Amygdala (tissue), 56 donors: ENCODE data around the gene NOL4L.
"Not testable (repeated sequence)": the region's sequence is repeated elsewhere in the genome, so short reads cannot be mapped to it uniquely, and the experiment has no call there.

Source experiments
- DNase-seq, 56 donors: peaks; one replicate each; lab custom pipeline; 2025; lab: John Stamatoyannopoulos, UW

Gene NOL4L

GRCh38 chr20:32513031-32513866 lies 71.9 kb downstream of the NOL4L start:
- DNase-seq, result no peak

GRCh38 chr20:32512047-32512385 lies 73.1 kb downstream of the NOL4L start:
- DNase-seq, result no peak

DNA sequence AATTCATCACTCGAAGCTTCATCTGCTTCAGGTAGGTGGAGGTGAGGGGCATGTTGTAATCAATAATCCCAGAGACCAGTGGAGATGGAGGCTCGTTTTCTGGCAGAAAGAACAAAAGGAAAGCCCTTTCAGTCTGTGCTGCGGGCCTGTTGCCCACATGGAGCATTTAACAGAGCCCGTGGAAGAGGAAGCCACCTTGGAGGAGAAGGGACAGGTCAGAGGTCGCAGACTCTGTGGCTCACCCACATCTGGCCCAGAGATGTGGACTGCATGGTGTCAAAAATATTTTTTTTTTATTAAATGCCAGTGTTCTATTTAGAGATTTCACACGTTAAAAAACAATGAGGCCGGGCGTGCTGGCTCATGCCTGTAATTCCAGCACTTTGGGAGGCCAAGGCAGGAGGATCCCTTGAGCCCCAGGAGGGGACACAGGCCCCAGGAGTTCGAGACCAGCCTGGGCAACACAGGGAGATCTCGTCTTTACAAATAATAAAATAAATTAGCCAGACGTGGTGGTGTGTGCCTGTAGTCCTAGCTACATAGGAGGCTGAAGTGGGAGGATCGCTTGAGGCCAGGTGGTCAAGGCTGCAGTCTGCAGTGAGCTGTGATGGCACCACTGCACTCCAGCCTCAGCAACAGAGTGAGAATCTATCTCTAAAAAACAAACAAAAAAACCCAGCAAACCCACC lies 73.6 kb downstream of the NOL4L start:
- no peak for DNase-seq

- no peak for DNase-seq
These were observed 74.4 kb downstream of the NOL4L start for GRCh38 chr20:32510601-32511357.

- peak in 1 of 56 donors; percentile 10 for DNase-seq
These were observed 75.0 kb downstream of the NOL4L start for GRCh38 chr20:32510120-32510600.

GRCh38 chr20:32509639-32510066 lies 75.5 kb downstream of the NOL4L start:
- no peak for DNase-seq

DNA sequence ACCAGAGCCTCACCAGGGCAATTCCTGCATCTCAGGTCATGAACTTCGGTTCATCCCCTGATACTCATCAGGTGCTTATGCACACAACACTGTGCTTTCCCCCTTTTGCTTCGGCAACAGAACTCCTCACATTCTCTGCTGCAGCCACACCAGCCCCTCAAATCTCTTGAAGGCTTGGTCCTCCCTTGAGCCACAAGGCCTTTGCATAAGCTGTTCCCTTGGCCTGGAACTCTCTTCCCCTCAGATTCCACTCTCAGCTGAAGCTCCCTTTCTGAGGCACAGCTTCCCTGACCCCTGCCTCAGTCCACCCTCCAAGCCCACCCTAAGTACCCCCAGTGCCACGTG lies 76.4 kb downstream of the NOL4L start:
- DNase-seq, result no peak

DNA sequence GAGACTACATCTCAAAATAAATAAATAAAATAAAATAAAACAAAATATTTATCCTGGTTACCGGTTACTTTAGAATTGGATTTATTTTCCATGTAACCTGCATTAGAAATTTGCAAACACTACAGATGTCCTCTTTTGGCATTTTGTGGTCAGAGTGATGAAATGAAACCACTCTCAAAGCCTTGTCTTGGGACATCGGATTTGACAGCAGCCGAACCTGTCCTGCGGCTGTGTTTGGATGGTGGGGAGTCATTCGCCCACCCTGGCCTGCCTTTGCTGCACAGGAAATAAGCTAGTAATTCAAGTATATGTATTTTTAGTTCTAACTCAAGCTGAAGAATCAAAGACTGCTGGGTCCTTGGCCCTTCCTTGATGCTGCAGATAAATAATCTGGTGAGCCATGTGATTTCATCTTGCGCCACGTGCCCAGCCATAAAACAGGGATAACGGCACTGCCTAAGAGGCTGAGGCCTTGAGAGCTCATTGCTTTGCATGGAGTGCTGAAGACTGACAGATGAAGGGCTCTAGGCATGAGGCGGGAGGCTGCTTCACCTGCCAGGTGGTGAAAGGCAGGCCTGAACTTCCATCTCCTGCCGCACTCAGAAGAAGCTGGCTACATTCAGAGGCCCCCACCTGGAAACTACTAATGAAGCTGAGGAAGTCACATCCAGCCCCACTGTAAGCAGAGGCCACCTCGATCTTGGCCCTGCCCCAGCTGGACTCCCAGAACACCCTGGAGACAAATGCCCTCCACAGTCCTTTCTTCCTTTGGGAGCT lies 76.9 kb downstream of the NOL4L start:
- DNase-seq, result no peak

GRCh38 chr20:32506721-32507120 lies 78.4 kb downstream of the NOL4L start:
- no peak for DNase-seq

GRCh38 chr20:32505723-32506473 lies 79.2 kb downstream of the NOL4L start:
- no peak for DNase-seq

- no peak for DNase-seq
These were observed 83.4 kb downstream of the NOL4L start for GRCh38 chr20:32501709-32502108.

DNA sequence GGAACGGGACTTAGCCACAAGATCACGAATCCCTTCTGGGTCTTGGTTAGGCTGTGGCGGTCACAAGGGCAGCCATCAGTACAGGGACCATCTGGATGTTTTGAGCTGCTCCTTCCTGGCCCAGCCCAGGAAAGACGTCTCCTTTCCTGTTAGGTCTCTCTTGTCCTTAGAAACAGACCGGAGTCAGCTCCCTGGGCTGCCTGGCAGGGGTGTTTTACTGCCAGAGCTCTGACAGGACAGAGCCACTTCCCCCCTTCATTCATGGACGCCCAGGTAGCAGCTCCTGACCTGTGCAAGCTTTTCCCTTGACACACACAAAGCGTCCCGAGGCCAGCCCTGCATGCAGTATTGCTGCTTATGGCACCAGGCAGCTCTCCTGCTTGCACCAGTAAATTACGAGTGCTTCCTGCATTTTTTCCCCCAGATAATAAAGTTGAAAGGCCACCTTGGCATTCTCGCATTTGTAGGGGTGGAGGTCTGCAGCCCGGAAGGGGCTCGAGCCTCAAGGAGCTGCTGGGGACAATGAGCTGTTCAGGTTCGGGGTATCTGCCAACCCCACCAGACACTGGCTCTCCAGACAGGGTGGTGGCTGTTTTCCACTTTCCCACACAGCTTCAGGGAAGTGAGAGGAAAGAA lies 87.4 kb downstream of the NOL4L start:
- DNase-seq, result no peak

GRCh38 chr20:32496811-32497533 lies 88.2 kb downstream of the NOL4L start:
- no peak for DNase-seq

GRCh38 chr20:32495949-32496348 lies 89.2 kb downstream of the NOL4L start:
- DNase-seq, result no peak

DNA sequence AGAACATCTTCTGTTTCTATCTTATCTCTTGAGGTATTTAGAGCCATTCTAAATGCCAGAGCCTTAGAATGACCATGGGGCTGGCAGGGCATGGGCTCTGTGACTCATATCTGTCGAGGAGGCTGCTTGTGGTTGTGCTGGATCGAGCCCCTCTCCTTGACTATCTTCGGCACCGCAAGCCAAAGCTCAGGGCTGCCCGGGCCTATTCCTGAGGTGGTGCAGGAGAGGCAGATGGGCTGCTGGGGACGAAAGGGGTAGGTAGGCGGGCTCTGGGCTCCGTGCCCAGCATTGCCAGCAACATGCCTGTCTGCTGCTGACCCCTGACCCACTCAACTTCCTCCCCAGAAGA lies 89.9 kb downstream of the NOL4L start:
- no peak for DNase-seq

DNA sequence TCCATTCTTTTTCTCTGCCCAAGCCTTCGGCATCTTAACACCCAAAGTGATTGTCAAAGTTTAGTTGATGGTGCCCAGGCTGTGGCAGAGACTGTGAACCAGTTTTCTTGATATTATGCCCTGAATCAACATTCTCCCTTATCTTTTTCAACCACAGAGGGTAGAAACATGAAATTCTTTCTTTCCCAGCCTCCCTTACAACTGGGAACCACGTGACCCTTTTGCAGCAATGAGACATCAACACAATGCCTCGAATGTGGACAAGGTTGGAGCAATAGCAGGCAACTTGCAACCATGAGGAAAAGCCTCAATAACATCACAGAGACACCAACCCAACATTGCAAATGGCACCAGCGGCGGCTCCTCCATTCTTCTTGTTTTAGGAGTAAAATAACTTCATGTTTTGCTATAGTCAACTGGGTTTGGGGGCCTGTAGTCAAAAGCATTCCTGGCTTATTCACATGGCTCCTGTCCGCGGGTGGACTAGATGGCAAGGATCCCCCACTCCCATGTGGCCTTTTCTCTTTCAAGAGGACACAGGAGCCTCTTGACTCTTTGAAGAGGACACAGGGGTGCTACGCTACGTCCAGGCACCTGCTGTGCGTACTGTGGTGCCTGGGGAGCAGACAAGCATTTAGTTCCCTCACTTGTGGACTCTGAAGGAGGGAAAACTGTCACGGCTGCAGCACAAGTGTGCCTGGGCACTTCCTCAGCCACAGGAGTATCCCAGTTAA lies 90.5 kb downstream of the NOL4L start:
- DNase-seq, result no peak

DNA sequence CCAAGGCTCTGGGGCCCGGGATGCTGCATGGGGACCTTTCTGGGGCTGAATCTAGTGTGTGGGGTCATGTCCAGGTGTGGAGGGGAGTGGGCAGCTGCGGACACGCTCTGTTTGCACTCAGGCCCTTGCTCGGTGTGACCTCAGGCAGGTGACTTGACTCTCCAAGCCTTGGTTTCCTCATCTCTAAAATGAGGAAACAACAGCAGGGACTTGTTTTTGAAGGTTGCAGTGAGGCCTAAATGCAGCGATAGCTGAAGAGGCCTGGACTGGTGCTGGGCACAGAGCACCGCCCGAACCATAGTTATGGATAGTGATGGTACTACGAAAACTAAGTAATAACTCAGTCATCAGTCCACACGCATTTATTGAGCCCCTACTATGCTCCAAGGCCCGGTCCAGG lies 91.8 kb downstream of the NOL4L start:
- DNase-seq, result no peak

DNA sequence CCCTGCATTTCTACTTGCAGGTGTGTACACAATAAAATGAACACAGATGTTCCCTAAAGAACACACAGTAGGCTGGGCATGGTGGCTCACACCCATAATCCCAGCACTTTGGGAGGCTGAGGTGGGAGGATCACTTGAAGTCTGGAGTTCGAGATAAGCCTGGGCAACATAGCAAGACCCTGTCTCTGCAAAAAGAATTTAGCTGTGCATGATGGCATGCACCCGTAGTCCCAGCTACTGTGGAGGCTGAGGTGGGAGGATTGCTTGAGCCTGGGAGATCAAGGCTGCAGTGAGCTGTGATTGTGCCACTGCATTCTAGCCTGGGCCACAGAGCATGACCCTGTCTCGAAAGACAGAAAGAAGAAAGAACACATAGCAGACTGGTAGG lies 93.4 kb downstream of the NOL4L start:
- DNase-seq, result not testable (repeated sequence)
